Astrocyte of the cerebellum (primary cell): ENCODE measurements around the gene C11orf65.

Source experiments
- DNase-seq: peaks from one replicate; pipeline ENCODE4 v3.0.0-alpha.2; 2011; ENCODE audit warnings: low read depth
- H3K4me3 ChIP-seq: 2 replicates; pipeline ENCODE4 v1.5.1; 2011; ENCODE audit warnings: mild to moderate bottlenecking, low read depth, low read length, moderate library complexity
- in situ Hi-C: cut with HindIII; loops from 2 replicates; pipeline ENCODE4 v1.10.0; 2017; ENCODE audit warnings: low sequenced_read_pairs
- TF ChIP-seq, protein P1 (sequence below): IDR thresholded peaks from 2 replicates; pipeline ENCODE4 v1.5.1; 2012; ENCODE audit warnings: low read length, low read depth, moderate library complexity, mild to moderate bottlenecking; ENCODE audit errors: missing control alignments

The C11orf65 gene, protein sequence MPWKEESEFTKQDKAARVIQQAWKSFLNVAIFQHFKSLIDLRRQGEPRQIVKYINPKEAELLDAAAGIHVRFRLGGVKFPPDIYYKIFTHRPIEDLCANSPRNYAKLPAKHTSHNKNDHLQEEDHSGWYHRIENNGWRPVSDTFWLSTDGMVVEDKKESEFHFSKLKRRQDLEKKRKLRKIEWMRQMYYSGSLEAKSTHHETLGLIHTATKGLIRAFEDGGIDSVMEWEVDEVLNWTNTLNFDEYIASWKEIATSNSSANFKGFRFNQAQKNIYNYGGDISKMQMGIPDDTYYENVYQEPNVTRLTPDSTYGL

DNA sequence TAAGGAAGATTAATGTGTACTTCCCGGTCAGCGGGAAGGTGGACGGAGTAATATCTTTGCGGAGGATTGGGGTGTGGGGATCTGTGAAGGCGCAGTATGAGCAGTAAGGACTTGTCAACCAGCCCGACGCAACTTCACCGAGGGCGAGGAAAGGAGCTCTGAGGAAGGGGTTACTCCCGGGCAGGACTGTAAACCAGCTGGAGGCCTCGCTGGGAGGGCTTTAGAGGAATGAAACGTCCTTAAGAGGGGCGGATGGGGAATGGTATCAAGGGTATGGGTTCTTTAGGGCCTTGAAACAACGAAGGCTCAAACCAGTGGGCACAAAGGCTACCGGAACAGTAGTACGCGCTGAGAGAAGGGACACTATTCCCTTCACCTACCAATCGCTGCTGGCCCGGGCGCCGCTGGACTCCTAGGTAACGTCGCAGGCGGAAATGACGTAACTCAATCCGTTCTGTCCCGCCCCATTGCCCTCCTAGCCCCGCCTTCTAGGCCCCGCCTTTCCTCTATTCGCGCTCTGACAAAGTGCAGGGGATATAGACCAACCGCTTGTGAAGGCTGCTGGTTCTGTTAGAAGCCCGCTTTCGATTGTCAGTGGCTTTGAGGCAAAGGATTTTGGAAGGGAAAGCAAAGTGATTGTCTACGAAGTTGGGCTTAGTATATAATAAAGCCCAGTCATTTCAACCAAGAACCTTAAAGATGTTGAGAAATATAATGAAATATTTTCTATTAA is at the start of gene C11orf65:
C11orf65 (minus strand) TSS at position 439 of the 733 bp plus-strand sequence. CDS start 5,970 bp downstream, outside the sequence.
- TF ChIP-seq, protein P1, sequence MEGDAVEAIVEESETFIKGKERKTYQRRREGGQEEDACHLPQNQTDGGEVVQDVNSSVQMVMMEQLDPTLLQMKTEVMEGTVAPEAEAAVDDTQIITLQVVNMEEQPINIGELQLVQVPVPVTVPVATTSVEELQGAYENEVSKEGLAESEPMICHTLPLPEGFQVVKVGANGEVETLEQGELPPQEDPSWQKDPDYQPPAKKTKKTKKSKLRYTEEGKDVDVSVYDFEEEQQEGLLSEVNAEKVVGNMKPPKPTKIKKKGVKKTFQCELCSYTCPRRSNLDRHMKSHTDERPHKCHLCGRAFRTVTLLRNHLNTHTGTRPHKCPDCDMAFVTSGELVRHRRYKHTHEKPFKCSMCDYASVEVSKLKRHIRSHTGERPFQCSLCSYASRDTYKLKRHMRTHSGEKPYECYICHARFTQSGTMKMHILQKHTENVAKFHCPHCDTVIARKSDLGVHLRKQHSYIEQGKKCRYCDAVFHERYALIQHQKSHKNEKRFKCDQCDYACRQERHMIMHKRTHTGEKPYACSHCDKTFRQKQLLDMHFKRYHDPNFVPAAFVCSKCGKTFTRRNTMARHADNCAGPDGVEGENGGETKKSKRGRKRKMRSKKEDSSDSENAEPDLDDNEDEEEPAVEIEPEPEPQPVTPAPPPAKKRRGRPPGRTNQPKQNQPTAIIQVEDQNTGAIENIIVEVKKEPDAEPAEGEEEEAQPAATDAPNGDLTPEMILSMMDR = no peak

DNA sequence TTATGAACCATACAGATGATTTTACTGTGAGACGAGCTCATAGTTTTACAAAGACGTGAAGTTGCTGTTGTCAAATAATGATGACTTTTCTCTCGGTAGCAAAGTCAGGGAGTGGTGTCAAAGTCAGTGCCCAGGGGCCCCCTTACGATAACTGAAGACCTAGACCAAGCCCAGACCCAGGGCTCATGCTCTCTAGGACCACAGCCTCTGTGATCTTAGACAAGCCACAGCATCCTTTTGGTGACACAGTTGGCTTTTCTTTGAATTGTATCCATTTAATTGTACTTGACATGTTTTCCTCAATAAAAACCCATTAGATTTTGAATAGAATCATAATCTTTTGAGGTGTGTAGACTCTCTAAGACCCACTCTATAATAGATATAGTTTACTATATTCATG is 48.8 kb upstream of the C11orf65 start:
- H3K4me3 ChIP-seq = no peak overlapping the region
- TF ChIP-seq, protein P1 = no peak
- no peak for DNase-seq
- in situ Hi-C loops = no loop called here

More for the DNA sequence above, at the start of gene C11orf65:
- in situ Hi-C loops = no loop called here
- peak; percentile 93 for DNase-seq
- peak within 1 kb of the TSS; percentile 76 for H3K4me3 ChIP-seq

DNA sequence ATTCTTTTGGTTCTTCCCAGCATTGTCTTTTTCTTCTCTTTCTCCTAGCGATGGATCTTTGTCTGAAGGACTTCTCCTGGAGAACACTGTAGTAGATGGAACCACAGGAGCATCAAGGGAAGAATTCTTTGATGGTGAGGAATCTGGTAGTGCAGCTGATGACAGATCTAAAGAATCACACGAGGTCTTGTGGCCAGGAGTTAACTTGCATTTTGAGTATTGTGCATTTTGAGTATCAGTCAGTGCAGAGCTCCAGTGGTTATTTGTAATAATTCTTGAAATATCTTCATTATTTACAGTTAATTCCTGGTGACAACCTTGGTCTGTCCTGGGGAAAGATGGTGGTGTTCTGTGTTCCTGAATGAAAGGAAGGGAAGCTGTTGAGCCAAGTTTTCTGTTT is 45.4 kb upstream of the C11orf65 start:
- in situ Hi-C loops = no loop called here
- no peak overlapping the region for H3K4me3 ChIP-seq
- TF ChIP-seq, protein P1 = no peak
- no peak for DNase-seq

DNA sequence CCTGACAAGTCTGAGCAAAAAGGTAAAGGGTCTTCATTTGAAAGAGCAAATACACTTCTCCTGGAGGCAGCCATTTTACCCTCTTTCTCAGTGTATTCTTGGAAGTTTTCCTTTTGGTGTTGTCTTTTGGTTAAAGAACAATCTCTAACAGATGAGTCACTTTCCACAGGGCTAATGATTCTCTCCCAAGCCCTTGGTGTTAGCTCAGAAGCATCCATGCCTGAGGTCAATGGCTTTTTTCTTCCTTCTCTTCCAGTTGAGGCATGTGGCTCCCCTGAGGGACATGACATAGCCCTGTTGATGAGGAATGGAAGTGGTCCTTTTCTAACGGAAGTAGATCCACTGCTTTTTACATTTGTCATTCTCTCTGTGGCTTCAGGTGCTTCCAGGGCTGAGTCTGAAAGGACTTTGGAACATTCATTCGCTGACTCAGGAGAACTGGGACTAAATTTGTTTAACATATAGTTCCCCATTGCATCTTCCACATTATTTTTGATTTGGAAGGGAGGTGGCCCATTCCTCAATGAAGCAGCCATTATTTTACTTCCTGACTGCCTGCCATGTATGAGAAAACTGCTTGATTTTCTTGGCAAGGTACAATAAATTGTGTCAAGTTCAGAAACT is 44.6 kb upstream of the C11orf65 start:
- TF ChIP-seq, protein P1 = no peak
- in situ Hi-C loops = no loop called here
- peak; percentile 73 for DNase-seq
- H3K4me3 ChIP-seq = no peak overlapping the region

DNA sequence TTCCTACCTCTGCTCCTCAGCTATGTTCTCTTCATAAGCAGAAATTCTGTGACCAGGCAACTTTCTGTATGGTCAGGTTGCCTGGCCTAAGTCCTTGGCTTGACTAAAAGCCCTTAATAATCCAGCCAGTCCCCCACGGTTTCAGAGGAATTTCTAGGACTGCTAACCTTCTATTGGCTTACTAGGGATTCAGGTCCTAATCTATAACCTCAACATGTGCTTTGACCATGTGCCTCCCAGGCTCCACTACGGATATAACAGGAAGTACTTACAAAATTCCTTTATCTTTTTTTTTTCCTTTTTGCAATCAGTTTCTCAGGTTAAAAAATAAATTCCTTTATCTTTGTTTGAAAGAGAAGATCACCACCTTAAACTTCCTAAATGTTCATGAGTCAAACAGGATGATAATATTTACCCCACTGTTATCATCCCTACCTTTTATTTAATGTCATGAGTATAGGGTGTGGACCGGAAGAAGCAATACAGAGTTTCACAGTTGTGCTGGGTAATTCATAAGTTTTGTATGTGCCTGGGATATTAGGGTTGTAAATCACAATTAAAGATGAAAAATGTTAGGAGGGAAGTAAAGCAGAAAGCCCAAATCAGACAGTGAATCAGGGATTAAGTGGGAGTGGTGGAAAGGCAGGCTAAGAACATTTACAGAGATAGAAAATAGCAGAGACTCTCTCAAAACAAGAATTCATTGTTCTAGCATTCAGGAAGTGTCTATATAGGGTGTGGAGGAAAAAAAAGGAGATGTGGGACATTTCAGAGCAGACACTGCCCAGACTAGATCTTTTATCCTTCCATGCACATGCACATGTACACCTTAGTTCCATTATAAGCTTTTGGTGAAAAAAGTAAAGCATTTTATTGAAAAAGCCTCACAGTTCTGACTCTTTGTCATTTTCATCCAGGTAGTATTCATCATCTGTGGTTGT is 41.6 kb upstream of the C11orf65 start:
- in situ Hi-C loops = no loop called here

More for the DNA sequence above, 41.6 kb upstream of the C11orf65 start:
- H3K4me3 ChIP-seq = no peak overlapping the region
- DNase-seq = no peak
- TF ChIP-seq, protein P1 = no peak
